ENCODE measurements around the gene GNLY.
"Not testable (repeated sequence)": the region's sequence is repeated elsewhere in the genome, so short reads cannot be mapped to it uniquely, and the experiment has no call there.

GNLY gene

DNA sequence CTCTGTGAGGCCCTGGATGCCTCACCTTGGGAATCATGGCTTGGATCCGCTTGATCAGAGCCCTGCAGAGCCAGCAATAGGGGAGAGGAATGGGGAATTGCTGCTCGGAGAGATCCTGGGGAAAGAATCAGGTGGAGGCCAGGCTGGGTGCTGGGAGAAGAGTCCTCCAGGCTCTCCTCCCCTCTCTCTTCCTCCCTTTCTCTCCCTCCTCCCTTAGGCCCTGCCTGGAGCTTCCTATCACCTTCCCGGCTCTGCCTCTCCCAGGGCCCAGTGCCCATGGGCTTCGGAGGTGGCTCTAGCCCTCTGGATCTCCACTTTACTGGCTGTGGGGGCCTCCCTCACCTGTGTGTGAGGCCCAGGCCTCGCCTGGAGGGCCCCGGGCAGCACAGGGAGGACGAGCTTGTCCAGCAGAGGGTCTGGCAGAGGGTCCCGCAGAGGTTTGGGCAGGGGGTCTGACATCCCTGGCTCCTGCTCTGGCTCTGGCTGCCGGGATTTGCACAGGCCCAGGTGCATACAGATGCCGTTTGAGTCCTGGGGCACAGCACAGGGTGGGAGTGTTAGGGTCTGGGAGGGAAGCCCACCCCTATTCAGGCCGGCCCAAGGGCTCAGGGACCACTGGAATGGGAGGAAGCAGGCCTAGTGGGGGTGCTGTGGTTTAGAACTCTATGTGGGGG is 28.8 kb upstream of the GNLY start:
- DNase-seq = no peak
- ATAC-seq = no peak

DNA sequence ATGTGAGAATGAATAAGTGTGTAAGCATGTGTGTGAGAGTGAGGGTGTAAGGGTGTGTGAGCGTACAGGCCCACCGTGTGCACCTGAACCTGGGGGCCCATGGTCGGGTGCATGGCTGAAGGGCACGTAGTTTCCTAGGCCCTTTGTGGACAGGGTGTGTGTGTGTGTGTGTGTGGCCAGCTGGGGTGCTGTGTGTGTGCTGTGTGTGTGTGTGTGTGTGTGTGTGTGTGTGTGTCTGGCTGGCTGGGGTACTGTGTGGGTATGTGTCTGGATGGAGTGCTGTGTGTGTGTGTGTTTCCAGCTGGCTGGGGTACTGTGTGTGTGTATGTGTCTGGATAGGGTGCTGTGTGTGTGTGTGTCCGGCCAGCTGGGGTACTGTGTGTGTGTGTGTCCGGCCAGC is 28.1 kb upstream of the GNLY start:
- DNase-seq (no peak), ATAC-seq (no peak)

DNA sequence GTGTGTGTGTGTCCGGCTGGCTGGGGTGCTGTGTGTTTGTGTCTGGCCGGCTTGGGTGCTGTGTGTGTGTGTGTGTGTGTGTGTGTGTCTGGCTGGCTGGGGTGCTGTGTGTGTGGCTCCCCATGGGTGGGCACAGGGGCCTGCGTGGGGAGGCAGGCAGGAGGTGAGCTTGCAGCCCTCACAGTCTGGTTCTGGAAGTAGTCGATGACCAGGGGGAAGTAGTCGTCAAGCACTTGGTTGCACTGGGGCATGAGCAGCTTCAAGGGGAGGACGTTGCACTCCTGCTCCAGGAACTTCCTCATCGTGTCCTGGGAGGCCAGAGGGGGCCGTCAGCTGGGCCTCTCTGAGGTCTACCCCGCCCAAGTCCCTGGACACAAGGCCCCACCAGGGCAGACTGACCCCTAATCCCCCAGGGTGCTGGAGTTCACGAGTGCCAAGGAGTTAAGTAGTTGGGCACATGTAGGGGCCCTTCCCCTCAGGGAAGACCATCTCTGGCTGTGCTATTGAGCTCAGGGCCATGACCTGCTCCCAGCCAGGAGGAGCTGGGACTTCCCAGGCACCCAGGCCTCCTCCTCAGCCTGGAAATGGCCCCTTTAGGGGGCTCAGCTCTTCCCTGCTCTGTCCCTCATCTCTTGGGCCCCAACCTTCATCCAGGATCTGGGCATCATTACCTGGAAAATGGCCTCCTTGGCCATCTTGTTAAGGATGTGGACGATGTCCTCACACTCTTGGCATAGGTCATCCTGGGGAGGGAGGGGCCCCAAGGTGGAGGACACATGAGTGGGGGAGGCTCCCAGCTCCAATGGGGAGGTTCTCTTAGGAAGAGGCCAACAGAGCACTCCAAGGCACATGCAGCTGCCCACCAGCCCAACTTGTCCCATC is 27.5 kb upstream of the GNLY start:
- DNase-seq (no peak), ATAC-seq (no peak)

DNA sequence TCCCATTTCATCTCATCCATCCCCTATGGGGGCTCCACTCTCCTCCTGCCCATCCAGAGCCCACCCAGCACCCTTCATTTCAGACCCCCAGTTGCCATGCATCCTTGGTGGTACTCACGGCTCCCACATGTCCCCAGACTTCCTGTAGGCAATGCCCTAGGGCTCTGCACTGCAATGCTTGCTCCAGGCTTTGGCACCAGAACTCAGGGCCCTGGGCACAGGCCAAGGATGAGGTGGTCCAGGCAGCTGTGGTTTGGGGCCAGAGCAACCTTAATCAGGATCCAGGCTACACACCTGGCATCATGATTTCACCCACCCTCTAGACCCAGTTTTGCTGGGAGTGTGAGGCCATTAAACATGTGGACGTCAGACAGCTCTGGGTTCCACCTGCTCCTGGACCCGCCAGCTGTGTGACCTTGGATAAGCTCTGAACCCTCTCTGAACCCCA is 26.6 kb upstream of the GNLY start:
- ATAC-seq (no peak), DNase-seq (no peak)

DNA sequence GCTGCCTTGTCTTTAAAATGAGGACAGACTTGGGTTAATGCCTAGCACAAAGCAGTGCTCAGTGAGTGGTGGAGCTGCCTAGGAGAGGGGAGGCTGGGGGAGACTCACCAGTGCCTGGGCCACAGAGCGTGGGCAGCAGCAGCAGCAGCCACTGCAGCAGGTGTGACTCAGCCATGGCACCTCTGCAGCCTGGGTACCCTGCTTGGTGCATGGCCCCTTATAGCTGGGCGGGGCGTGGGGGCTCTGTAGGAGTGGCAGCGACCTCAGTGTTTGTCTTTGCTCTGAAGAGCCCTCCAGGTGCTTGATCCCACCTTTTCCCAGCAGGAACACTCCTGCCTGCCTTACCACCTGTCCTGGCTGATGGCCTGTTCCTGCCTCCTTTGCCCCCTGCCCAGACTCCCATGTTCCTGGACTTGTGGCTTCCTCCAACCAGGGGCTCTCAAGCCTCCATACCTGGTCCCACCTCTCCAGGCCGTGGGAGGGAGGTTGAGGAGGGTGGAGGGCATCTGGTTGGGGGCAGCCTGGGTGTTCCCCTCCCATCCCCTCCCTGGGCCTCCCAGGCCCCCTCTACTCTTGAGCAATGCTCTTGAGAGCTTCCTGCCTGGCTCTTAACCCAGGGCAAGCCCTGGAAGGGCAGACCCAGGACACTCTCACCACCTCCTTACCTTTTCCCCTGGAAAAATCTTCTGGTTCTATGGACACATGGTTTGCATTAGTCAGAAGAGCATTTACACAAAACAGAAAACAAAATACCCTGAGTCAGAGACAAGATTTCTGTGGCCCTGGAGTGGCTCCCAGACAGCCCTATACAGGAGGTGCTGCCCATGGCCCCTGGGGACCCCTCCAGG is 25.9 kb upstream of the GNLY start, which contains the start of gene SFTPB:
Gene SFTPB (minus strand): TSS at position 191 of the 848 bp plus-strand sequence. CDS start 16 bp downstream, at position 175.
- no peak for DNase-seq
- ATAC-seq = peak; percentile 41

DNA sequence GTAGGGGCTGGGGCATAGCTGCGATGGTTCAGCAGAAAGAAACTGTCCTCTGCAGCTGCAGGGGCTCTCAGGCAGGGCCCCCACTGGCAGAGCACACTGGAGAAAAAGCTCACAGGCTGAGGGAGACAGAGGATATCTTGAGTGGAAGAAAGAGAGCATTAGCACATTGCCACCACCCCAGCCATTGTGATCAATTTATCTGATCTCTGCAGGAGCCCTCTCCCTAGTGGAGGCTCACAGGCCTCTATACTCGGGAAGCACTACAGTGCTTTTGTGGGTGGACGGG is 25.4 kb upstream of the GNLY start:
- DNase-seq (no peak), ATAC-seq (no peak)

DNA sequence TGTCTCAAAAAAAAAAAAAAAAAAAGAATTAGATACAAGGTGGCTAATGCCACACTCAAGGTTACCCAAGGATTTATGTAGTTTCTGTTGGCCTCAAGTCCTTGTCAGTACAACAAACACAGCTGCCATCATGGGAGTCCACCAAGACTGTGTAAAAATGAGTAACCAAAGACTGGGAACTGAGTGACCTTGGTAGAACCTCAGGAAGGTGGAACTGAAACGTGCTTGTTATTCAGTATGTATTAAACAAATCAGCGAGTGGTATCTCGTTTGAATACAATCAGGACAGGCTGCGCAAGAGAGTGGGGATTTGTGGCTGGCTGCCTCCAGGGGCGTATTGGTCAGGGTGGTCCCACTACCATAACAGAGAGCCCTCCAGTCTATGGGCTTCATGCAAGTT is 24.6 kb upstream of the GNLY start:
- ATAC-seq = no peak
- DNase-seq = no peak

DNA sequence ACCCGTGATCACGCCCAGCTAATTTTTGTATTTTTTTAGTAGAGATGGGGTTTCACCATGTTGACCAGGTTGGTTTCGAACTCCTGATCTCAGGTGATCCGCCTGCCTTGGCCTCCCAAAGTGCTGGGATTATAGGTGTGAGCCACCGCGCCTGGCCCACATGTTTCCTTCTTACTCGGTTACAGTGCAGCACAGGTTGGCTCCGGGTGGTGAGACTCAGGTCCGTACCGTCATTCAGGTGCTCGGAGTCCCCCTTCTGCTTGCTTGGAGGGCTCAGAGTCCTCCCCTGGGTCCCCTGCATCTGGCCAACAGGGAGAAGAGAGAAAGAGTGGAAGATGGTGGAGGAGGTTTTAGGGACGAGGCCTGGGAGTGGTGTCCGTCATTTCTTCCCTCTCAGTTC is 23.7 kb upstream of the GNLY start:
- not testable (repeated sequence) for DNase-seq, ATAC-seq

DNA sequence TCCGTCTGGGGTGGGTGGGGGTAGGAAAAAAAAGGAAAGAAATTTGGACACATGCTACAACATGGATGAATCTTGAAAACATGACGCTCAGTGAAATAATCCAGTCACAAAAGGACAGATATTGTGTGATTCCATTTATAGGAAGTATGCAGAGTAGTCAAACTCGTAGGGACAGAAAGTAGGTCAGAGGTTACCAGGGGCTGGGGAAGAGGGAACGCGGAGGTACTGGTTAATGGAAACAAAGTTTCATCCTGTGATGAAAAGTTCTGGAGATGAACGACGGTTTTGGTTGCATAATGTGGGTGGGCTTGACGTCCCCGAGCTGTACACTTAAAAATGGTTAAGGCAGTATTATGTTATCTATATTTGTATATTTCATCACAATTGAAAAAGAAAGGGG is 21.7 kb upstream of the GNLY start:
- DNase-seq (no peak), ATAC-seq (no peak)

DNA sequence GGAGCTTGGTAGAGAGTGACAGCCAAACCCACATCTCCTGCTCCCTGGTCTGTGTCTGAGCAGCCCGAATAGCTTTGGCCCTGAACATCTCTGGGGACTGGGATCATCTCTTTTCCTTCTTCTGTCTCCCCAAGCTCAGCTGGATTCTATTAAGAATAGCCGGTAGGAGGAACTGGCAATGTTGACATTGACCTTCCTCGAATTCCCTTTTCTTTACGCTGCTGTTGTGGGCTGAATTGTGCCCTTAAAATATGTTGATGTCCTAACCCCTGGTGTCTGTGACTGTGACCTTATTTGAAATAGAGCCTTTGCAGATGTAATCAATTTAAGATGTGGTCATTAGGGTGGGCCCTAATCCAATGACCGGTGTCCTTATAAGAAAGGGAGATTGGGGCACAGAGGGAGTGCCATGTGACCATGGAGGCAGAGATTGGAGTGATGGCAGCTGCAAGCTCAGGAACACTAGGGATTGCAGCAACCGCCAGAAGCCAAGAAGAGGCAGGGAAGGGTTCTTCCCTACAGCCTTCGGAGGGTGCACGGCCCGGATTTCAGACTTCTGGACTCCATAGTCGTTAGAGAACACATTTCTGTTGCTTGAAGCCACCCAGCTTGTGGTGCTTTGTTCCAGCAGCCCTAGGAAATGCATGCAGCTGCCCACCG is 20.3 kb upstream of the GNLY start:
- DNase-seq (no peak), ATAC-seq (no peak)

DNA sequence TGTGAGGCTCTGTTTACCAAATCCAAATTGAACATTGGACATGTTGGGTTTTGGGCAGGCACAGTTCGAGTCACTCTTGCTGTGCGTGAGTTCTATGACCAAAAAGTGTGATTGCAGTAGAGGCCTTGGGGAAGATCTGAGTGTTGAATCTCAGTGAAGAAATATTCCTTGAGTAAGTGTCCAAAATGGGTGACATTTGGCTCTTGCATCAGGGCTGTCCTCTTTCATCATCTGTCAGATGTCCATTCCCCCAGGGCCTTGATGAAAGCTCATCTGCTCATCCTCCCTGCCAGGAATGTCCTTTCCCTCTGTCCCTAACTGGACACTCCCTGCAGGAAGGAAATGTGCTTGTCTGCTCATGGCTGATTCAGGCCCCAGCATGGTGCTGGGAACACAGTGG is 19.7 kb upstream of the GNLY start:
- ATAC-seq (no peak), DNase-seq (no peak)

DNA sequence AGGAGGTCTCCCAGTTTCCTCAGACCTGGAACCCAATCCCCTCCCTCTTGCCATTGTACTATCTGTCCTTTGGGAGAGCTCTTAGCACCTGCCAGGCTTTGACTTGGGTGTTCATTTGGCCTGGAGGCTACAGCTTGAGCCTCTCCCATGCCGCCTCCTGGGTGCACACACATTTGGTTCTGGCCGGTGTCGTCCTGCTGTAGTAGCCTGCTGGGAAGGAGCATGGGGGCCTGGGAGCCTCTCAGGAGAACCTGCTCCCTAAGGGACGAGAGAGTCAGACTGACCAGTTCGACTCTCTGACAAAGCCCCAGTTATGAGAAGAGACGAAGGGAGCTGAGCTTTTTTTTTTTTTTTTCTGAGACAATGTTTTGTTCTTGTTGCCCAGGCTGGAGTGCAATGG is 18.7 kb upstream of the GNLY start:
- no peak for DNase-seq
- no peak for ATAC-seq

DNA sequence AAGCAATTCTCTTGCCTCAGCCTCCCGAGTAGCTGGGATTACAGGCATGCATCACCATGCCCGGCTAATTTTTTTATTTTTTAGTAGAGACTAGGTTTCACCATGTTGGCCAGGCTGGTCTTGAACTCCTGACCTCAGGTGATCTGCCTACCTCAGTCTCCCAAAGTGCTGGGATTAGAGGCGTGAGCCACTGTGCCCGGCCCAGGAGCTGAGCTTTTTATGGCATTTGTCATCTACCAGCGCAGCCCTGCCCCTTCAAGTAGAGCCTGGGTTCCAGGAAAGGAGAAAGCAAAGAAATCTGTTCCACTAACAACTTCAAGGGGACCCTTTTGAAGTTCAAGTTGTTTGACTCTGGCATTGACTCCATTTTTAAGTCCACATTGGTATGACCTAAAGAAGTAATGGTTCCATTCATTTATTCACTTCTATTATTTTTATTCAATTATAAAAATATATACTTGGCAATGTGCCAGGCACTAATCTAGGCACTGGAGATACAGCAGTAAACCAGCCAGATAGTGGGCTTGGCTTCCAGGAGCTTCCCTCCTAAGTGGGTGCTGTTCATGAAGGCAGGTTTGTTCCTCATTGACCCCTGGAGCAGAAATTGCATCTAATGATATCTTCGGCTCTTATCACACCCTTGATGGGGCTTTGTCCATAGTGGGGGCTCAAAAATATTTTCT is 18.2 kb upstream of the GNLY start:
- DNase-seq (no peak), ATAC-seq (no peak)

DNA sequence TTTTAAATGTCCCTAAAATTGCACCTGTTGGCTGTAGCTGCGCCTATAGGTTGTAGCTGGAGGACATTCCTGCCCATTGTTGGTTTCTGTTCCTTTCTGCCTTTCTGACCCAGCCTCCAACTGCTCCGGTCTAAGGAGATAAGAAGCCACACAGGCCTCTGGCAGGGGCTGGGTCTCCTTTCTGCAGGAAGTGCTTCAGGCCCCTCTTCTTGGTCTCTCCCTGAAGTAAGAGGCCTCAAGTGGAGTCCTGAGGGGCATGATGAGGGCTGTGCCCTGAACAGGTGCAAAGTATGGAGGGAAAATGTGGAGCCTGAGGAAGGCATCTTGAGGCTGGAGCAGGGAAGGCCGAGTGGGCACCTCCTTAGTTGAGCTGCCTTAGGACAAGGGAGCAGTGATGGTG is 15.8 kb upstream of the GNLY start:
- DNase-seq = no peak
- no peak for ATAC-seq

DNA sequence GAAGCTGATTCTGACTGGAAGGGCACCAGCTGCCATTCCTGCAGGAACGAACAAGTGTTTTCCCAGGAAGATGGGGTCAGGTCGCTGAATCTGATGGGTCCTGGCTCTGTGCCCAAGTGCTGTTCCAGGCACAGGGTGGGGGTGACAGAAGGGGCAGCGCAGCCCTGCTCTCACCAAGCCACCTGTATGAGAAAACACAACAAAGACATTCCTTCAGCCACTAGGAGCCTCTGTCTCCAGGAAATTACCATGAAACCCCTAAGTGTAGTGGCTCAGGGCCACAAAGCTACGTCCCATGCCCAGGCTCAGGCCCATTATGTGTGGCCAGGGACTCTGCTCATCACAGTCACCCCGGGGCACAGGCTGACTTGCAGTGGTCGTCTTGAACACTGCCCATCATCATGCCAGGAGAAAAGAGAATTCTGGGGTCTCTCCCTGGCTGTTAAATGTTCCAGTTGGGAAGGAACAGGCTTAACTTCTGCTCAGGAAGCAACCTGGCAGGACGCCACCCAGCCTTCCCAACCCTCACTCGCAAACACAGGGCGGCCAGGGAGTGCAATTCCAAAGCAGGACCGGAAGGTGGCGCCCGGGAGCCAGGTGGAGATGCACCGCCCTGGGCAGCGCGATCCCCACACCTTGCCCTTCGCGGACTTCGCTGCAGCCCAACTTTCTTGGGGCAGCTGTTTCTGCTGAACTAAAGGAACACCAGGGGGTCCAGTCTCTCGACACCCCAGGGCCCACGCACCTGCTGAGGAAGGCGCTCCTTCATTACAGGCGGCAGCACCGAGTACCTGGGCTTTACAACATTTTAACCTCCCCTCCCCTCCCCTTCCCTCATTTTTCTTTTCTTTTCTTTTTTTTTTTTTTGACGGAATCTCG is 15.1 kb upstream of the GNLY start:
- peak; percentile 84 for DNase-seq

DNA sequence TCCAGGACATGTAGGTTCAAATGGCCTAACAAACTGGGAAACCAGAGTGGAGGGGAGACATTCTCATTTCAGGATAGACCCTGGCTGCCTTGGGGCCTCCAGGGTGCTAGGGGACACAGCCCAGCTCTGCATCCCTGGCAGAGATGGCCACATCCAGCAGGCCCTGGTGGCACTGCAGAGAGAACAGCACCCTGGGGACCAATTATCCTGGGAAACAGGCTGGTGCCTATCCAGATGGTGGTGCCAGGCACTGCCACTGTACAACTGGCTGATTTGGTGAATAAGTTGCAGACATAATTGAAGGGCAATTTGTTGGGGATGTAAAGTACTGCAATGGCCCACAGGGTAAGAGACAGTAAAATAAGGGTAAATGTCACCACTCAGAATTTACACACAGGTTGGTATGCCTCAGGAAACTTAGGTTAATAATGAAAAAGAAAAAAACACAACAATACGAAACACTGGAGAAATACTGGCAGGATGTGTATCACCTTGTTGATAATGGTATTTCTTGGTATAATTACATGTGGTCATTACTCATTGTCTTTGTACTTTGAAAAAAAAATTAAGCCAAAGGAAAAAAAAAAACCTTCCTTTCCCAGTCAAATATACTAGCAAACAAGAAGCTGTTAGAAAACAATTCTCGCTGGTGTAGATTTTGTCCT is 13.3 kb upstream of the GNLY start:
- no peak for DNase-seq
- ATAC-seq = no peak

More for the DNA sequence above, 15.1 kb upstream of the GNLY start:
- ATAC-seq = peak; percentile 88

DNA sequence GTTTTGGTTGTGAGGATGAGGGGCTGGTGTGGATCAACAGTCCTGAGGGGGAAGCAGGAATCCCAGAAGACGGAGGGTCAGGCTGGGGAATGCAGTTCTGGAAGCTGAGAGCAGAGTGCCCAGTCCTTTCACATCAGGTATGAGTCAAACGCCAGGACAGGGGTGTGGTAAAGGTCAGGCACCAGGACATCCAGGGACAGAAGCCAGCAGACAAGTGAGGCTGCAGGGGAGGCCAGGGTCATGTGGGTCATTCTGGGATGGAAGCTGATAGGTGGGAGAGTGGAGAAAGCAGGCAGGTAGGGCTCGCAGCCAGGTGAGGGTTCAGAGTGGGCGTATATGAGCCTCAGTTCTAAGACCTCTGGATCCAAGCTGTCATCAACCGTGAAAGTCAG is 12.8 kb upstream of the GNLY start:
- ATAC-seq (no peak), DNase-seq (no peak)

DNA sequence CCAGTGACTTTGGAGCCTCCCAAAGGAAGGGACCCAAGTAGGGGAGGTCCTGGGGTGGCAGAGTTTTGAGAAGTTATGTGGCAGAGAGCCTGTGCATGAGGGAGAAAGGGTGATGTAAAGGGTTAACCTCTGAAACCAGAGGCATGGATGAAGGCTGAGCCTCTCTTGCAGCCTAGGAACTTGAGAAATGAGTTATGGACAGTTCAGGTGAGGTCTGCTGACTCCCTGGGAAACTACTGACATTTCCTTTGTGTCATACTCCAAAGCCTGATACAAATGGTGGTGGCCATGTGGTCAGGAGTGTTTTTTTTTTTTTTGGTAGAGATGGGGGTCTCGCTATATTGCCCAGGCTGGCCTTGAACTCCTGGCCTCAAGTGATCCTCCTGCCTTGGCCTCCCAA is 12.4 kb upstream of the GNLY start:
- no peak for DNase-seq

DNA sequence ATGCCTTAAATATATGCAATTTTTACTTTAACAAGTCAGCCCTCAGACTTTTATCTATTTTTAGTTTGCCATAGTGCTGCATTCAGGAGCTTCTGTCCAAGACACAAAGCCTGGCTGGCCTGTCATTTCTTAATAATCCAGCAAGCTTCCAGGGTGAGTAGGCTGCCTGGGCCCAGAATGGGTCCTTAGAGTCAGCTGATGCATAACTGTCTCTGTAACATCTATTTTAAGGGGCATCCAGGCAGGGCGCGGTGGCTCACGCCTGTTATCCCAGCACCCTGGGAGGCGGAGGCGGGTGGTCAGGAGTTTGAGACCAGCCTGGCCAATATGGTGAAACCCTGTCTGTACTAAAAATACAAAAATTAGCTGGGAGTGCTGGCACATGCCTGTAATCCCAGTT is 11.8 kb upstream of the GNLY start:
- no peak for DNase-seq

More for the DNA sequence above, 12.4 kb upstream of the GNLY start:
- no peak for ATAC-seq

DNA sequence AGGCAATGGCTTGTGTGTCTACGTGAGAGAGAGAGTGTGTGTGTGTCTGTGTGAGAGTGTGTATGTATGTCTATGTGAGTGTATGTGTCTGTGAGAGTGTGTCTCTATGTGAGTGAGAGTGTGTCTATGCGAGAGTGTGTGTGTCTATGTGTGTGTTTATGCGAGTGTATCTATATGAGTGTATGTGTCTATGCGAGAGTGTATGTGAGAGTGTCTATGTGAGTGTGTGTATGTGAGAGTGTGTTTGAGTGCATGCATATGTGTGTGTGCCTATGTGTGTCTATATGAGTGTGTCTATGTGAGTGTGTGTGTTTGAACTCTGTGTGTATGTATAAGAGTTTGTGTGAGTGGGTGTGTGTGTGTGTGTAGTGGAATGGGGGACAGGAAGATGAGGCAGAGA is 9.8 kb upstream of the GNLY start:
- ATAC-seq (no peak), DNase-seq (no peak)

More for the DNA sequence above, 11.8 kb upstream of the GNLY start:
- no peak for ATAC-seq

All from stimulated activated naive CD8-positive, alpha-beta T cell treated with anti-CD3 and anti-CD28 coated beads, Interleukin-15, Interleukin-2, amounts not matched to agents 100 U/mL and 50 U/mL, for 24 hours (primary cell).